Measurements from ENCODE around the gene GSTM2.

Gene GSTM2

DNA sequence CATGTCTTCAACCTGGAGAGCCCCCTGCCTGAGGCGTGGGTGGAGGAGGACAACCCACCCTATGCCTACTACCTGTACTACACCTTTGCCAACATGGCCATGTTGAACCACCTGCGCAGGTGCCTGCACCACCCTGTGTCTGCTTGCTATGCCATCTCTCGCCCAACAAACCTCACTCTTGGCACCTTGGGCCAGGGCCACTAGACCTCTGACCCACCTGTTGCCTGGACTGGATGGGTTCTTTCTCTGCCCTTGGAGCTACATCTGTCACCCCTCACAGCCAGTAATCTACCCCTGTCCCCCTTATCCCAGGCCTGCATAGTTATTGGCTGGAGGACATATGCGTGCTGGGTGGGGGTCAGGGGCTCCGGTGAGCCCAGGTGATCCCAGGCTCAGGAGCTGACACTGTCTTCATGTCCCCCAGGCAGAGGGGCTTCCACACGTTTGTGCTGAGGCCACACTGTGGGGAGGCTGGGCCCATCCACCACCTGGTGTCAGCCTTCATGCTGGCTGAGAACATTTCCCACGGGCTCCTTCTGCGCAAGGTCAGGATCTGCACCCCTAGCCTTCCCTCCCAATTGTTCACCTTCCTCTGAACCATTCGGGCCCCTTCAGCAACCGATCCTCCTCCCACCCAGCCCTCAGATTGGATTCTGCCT lies 38.4 kb upstream of the GSTM2 start:
- no peak for DNase-seq (ENCODE audit: low spot score)

DNA sequence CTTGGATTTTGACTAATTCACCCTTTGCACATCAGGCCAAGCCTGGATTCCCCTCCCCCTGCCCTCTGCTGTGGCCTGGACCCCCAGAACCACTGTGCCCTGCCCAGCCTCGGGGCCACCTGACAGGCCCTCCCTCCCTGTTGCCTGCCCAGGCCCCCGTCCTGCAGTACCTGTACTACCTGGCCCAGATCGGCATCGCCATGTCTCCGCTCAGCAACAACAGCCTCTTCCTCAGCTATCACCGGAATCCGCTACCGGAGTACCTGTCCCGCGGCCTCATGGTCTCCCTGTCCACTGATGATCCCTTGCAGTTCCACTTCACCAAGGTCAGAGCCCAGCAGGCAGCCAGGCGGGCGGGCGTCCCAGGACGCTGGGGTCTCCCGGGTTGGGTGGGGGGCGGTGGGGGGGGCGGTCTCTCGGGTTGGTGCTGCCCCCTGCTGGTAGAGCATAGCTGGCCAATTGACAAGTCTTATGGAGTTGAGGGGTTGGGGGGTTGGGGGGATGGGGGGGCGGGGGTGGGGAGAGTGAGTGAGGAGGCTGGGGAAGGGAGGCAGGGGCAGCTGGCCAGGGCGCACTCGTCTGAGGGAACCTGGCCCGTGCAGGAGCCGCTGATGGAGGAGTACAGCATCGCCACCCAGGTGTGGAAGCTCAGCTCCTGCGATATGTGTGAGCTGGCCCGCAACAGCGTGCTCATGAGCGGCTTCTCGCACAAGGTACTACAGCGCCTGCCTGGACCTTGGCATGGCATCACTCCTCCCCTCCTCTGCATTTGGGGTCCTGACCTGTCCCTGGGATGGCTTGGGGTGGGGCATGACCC lies 37.6 kb upstream of the GSTM2 start:
- DNase-seq (ENCODE audit: low spot score), result no peak

DNA sequence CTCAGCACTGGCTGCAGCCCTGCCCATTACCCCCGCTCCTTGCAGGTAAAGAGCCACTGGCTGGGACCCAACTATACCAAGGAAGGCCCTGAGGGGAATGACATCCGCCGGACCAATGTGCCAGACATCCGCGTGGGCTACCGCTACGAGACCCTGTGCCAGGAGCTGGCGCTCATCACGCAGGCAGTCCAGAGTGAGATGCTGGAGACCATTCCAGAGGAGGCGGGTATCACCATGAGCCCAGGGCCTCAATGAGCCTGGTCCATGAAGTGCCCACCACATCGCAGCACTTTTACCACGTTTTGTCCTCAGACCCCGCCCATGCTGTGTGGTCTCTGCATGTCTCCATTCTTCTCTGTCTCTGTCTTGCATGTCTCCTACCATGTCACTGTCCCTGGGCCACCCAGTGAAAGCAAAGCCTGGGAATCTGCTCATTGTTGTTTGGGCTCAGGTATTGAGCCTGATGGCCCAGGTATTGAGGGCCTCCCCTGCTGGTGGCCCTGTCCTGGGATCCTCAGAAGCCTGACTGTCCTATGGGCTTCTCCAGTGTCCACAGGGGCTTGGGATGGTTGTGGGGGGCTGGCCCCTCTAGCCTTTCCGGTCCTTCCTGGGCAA lies 36.9 kb upstream of the GSTM2 start:
- DNase-seq (ENCODE audit: low spot score), result no peak

DNA sequence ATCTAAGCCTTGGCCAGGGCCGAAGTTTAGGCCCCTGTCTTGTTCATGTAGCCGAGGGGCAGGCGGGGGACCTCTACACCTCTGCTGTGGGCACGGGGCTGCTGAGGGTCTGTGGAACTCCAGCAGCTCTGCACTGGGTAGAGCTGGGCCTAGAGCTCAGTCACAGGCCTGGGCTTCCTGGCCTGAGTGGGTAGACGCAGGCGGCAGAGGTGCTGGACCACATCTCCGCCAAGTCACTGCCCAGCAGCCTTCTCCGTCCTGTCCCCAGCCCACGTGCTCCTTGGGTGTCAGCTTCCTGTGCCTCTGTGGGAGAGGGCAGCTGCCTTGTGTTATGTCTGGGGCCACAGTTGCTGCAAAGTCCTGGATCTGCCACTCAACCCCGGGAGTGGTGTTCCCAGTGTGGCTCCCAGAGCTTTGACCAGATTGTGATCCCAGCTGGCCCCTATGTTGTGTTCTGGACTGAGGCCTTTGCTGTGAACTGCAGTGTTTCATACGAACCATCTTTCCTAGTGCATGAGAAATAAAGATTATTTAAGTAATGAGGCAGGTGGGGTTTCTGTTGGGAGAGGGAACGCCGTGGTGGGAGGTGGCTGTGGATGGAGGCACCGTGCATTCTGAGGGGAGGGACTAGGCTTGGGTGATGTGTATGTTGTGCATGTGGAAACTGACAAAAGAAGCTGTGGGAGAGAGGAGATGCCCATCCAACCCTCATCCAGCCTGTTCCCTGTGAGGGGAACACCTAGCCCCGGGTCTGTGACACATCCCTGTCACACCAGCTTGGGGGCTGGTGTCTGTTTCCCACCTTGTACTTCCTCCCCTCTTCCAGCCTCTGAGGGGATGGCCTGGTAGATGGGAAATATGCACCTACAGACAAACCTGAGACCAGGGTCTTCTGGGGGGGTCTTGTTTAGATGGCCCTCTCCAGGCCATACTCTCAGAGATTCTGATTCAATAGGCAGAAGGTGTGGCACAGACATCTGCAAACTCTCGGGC lies 36.0 kb upstream of the GSTM2 start:
- no peak for DNase-seq (ENCODE audit: low spot score)

DNA sequence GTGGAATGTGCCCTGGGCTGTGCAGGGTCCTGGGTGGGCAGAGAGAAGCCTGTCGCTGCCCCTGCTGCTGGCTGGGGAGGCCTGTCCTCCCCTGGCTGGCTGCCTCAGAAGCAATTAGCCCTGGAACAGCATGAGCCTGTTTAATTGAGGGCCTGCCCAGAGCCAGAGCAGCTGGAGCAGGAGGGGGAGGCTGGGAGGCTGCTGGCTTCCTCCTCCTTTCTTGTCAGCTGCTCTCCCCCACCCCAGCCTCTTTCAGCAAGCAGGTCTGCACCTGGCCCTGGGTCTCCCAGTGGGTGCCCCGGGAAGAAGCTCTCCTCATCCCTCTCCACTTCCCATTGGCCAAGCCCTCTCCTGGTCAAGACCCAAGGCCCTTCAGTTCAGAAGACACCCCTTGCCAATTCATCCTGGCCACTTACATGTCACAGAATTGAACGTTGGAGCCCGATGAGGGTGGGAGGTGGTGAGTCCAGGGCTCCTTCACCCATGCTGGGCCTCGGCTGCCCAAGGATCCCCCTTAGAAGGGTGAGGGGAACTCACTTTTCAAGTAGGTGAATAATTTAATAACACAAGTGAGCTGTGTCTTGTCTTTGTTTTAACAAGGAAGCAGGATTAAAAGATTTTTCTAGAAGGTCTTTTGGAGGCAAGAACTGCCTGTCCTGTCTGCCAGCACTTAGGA lies 35.0 kb upstream of the GSTM2 start:
- no peak for DNase-seq (ENCODE audit: low spot score)

DNA sequence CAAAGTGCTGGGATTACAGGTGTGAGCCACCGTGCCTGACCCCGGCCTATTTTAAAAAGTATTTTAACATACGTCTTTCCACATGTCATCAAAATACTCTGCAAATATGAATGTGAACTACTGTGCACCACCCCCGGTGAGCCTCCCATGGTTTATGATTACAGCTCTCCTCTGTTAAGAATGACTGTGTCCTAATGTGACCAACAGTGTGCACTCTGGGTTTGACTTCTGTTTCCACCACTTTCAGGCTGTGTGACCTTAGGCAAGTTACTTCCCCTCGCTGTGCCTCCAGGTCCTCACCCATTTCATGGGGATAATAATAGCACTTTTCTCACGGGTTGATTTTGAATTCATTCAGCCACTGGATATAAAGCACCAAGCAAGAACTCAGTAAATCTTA lies 33.6 kb upstream of the GSTM2 start:
- DNase-seq (ENCODE audit: low spot score), result no peak

DNA sequence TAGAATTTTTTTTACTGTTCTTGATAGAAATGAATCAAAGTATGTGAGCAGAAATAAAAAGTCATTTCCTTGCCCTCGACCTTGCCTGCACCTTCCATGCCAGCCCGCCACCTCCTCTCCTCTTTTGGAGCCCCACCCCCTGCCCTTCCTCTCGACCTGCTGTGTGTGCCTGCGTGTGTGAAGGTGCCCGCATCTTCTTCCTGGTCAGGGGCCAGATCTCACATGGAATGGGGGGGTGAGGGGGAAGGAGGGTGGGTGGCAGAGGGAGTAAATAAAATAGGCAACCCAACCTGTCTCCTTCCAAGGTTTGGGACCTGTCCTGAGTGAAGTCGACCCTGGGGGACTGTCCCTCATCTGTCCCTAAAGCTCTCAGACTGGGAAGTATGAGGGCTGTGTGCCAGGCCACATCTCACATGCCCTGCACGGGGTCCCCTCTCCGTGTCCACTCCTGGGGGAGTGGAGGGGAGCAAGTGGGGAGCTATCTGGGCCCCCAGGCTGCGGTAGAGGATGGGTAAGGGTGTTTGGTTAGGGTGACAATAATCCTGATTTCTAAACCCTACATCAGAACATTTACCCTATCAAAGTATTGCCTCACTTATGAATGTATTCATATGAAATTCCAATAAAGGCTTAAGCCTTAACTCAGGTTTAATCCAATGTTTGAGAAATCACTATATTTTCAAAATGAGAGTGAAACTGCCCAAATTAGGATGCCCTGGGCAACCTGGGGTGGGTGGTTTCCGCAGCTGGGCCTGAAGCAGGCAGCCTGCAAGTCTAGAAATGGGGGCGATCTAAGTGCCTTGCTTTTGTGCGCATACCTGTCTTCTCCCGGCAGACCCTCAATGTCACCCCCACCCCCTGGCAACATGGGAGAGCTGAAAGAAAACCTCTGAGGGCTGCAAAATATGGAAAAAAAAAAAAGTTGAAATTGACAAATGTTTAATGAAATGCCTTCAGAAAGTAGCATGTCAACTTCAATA lies 32.8 kb upstream of the GSTM2 start:
- no peak for DNase-seq (ENCODE audit: low spot score)

DNA sequence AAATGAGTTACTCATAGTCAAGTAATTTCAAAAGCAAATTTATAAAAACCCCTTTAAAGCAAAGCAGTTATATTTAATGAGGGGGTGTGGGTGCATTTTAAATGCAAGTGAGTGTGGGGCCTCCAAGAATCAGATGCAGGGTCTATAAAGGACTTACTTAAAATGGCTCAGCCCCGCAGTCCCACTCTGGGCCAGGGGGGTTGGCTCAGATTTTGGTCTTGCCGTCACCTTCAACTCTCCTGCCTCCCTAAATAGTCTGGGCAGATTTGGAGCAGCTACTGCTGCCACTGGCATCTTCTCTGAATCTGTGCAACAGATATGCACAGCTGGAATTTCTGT lies 32.0 kb upstream of the GSTM2 start:
- DNase-seq (ENCODE audit: low spot score), result no peak

DNA sequence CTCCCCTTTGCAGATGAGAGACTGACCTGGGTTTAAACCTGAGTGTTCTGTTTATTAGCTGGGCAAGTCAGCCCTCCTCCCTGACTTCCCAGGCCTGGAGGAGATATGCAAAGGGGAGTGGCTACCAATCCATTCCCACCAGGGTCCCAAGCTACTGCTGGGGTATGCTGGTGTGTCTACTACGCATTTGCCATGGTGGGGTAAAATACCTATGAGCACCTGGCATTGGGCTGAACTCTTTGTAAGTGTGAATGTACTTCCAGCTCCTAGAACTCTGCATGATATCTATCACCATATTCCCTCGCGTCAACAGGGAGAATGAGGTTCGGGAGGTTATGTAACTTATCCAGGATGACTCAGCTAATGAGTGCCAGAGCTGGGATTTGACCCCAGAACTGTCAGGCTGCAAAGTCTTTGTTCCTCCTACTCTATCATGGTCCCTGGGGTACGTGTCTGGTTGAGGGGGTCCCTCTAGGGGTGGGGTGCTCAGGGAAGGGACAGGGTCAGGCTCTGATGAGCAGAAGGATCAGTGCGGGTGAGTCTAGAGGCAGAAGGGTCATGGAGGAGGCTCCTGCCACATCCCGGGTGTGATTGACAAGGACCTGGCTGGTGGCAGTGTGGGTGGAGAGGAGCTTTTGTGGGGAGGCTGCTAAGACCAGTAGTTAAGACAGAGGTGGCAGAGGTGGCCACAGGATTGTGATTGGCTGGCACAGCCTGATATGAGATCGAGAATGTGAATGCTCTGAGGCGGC lies 31.5 kb upstream of the GSTM2 start:
- DNase-seq (ENCODE audit: low spot score), result peak; percentile 78

DNA sequence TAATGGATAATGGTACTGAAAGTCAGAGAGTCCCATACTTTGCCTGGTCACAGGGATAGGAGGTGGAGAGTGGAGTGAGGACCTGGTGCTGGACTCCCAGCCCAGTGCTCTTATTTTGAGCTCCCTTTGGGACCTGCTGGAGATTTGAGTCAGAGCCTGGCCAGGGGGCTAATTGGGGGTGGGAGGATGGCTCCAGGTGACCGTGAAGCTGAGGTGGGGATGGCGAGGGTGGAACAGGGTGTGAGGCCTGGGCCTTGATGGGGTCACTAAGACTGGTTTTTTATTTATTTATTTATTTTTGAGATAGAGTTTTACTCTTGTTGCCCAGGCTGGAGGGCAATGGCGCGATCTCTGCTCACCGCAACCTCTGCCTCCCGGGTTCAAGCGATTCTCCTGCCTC lies 30.4 kb upstream of the GSTM2 start:
- no peak for DNase-seq (ENCODE audit: low spot score)

DNA sequence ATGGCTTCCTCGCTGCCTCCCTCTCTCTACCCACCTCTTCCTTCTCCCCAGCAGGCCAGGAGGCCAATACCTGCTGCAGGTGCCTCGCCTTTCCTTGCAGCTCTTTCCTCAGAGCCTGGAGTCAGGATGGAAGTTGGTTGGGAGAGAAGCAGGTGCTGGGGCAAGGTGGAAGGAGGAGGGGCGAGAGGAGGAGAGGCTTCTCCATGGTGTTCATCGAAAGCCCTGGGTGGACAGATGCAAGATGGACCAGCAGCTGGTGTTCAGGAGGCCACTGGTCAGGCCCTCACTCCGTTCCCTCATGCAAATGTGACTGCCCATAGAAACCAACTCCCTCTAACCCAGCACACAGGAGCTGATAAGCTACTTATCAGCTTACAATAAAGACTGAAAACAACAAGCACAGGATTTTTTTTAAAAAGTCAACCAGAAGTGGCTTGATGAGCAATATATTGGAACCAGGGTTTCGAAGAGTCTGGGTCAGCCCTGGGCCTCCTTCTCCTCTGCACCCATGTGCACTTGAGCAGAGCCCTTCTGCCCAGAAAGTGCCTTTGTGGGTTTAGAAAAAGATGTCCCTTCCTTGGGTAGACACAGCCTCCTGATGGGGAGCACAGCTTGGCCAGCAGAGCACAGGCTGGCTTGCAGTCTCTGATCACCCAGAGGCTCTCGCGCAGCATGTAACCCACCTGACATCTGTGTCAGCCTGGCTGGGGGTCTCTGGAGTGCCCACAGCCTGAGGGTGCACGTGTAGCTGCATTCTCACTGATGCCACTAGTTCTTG lies 28.6 kb upstream of the GSTM2 start:
- no peak for DNase-seq (ENCODE audit: low spot score)

DNA sequence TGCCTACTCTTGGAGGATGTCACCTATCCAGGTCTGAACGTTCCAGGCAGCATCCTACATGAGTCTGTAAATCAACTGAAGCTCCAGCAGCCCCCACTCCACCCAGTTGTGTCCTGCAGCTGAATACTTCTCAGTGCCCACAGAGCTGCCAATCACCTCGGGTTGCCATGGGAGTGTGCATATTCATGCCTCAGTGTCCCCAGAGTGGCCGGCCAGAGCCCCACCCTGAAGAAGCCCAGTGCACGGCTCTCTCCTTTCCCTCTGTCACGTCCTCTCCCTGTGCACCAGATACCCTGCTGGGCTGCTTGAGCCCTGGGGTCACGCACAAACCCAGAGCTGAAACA lies 28.0 kb upstream of the GSTM2 start:
- no peak for DNase-seq (ENCODE audit: low spot score)

DNA sequence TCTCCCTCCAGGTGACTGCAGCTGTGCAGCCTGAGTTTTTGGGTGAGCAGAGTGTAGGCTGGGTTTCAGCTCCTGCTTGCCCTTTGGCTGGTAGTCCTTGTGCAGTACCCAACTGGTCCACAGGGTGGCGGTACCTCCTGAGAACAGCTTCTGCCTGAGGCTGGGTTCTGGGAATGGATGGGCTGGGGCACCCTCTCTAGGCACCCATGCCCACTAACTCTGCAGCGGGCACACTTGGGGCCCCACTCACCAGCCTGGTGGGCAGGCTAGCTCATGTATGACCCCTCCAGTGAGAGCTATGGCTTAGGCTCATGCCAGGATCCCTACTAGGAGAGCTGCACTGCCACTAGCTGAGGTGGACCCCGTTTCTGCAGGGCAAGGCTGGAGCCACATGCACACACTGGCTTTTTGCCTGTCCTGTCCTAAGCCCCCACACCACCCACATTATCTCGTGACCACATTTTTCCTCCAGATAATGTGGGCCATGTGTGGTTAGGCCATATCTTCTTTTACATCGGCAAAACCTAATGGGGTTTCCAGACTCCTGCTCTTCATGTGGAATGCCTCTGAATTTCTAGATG lies 27.5 kb upstream of the GSTM2 start:
- DNase-seq (ENCODE audit: low spot score), result peak; percentile 77

DNA sequence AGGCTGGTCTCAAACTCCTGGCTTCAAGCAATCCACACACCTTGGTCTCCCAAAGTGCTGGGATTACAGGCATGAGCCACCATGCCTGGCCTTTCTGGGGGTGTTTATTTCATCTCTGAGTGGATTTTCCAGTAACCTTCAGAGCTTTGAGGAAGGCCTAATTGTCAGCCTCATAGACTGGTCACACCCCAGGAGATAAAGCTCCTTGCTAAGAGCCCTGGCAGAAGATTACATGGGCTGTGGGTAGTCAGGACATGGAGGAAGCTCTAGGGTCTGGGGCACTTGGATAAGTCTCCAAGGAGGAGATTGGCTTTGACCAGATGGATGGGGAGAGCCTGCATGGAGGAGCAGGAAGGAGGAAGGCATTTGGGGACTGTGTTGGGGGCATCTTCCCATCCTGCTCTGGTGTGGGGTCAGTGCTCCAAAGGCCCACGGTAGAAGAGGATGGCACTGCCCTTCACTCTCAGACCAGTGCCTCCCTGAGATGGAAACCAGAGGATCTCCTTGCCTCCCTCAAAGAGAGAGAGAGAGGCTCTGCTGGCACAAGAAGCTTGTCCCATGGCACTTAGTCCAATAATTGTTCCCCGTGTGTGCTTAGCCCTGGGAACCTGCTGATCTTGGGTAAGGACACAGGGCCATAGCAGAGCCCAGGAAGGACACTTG lies 26.6 kb upstream of the GSTM2 start:
- no peak for DNase-seq (ENCODE audit: low spot score)

DNA sequence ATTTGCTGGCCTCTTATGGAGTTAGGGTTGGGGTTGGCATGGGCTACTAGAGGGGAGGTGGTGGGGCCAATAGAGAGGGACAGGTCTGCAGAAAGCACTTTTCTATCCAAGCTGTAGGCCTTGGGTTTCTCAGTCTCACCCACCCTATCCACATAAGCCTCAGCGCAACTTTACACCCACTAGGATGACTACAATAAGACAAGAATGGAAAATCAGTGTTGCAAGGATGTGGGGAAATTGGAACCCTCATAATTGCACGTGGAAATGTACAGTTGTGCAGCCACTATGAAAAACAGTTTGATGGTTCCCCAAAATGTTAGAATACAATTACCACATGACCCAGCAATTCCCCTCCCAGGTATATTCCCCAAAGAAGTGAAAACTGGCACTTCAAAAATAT lies 26.0 kb upstream of the GSTM2 start:
- DNase-seq (ENCODE audit: low spot score), result no peak

DNA sequence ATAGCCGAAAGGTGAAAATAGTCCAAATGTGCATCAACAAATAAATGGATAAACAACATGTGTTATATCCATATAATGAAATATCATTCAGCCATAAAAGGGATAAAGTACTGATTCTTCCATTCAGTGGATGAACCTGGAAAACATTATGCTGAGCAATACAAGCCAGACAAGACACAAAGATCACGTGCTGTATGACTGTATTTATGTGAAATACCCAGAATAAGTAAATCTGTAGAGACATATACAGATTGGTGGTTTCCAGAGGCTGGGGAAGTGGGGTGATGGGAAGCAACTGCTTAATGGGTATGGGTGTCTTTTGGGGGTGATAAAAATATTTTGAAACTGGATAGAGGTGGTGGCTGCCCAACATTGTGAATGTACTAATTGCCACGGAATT lies 25.2 kb upstream of the GSTM2 start:
- peak; percentile 7 for DNase-seq (ENCODE audit: low spot score)

DNA sequence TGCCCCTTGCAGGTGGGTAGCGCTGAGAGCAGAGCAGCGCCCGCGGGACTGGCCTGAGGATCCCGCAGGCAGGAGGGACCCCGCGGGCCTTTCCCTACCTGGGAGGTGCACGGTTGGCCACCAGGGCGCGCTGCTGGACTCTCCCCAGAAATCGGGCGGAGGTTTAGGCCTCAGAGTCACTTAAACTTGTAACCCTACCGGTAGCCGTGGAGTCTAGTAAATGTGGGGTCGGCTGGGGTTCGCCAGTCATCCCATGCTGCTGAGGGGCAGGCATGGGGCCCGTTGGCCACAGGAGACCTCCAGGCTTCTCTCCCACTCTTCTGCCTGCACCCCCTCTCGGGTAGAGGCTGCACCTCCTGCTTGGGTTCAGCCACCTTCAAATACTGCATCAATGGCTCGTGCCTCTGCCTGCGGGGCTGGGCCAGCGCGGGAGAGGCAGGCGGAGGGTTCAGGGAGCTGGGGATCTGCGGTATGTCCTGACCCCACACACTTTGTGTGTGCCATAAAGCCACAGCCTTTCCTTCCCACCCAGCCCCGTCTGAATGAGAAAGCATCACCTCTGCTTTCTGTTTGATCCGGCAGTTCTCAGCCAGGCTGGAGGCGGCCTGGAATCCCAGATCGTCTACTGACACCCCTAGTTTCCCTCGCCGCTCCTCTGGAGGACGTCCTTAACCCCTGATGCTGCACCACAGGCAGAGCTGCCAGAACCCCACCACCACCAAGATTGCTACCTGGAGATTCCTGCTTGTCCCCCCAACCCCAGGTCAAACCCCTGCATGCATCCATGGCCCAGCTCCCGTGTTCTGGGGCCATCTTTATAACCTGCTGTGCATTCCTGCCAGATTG lies 24.2 kb upstream of the GSTM2 start:
- peak; percentile 83 for DNase-seq (ENCODE audit: low spot score)

All from AG20443 (cell line).